ENCODE measurements around the gene CALR. TPM values are rescaled to one million over a fixed set of nuclear protein-coding genes. Genes with fewer than 3 reads are reported as not detected.
"Not testable (repeated sequence)": the region's sequence is repeated elsewhere in the genome, so short reads cannot be mapped to it uniquely, and the experiment has no call there.

Gene CALR
- total RNA-seq, 1 experiment from 2014 or later: 1,088 TPM

GRCh38 chr19:12913851-12914690 is 24.3 kb upstream of the CALR start:
- Mint-ChIP-seq H3K4me1 (peaks cover 27% of the 10 kb centered on the region), H3K27me3 (ENCODE audit: low read depth) (peaks cover 20% of the 10 kb centered on the region), H3K27ac (peak overlapping the region; percentile 94), H3K9me3 (peaks cover 9% of the 10 kb centered on the region), H3K36me3 (no peaks in the 10 kb centered on the region), H3K4me3 (peak overlapping the region; percentile 53)
- CTCF ChIA-PET: interaction anchor here (1.0 to 3.7 kb wide), 7 partner anchors 23 to 88 kb away, joined by 3 to 31 read pairs (median 6); partner anchors contain the start of gene GCDH
- ATAC-seq (peak; percentile 7; the same call in 1 of the 2 replicates), DNase-seq (ENCODE audit: low spot score) (no peak)
- TF ChIP-seq GRHL2 (CRISPR knock-in tag; IDR thresholded peaks at IDR 0.05; ENCODE audit: insufficient replicate concordance, severe bottlenecking) (no peak), RORB (CRISPR knock-in tag; IDR thresholded peaks at IDR 0.05) (no peak), PRDM15 (CRISPR knock-in tag; IDR thresholded peaks at IDR 0.05) (no peak), E2F4 (CRISPR knock-in tag; IDR thresholded peaks at IDR 0.05; ENCODE audit: borderline replicate concordance, low read depth) (no peak), NFATC4 (CRISPR knock-in tag; IDR thresholded peaks at IDR 0.05) (no peak), ARID4B (CRISPR knock-in tag; IDR thresholded peaks at IDR 0.05; ENCODE audit: borderline replicate concordance) (no peak), TCF7 (CRISPR knock-in tag; IDR thresholded peaks at IDR 0.05; ENCODE audit: low read depth) (no peak), AR (CRISPR knock-in tag; IDR thresholded peaks at IDR 0.05) (no peak), ZNF263 (CRISPR knock-in tag; IDR thresholded peaks at IDR 0.05; ENCODE audit: low read depth) (no peak), NFE2L1 (CRISPR knock-in tag; IDR thresholded peaks at IDR 0.05) (no peak), EMX1 (CRISPR knock-in tag; IDR thresholded peaks at IDR 0.05) (no peak), ZNF317 (CRISPR knock-in tag; IDR thresholded peaks at IDR 0.05; ENCODE audit: borderline replicate concordance, low read depth) (no peak)
- POLR2A ChIA-PET: interaction anchor here (0.8 to 1.8 kb wide), 6 partner anchors 10 to 248 kb away, joined by 3 to 6 read pairs (median 5); partner anchors contain the start of genes DNASE2, MAN2B1 and WDR83

- H3K9me3 Mint-ChIP-seq; ATAC-seq; DNase-seq (ENCODE audit: low spot score); H3K4me3 Mint-ChIP-seq; H3K36me3 Mint-ChIP-seq; POLR2A ChIA-PET: not testable (repeated sequence)
- H3K27me3 Mint-ChIP-seq (ENCODE audit: low read depth): peaks cover 22% of the 10 kb centered on the region
- peak overlapping the region; percentile 72; the same call in 1 of the 2 replicates for H3K27ac Mint-ChIP-seq
- CTCF ChIA-PET: interaction anchor here (1.1 to 3.7 kb wide), 2 partner anchors 49 to 120 kb away, joined by 3 to 31 read pairs; no protein-coding TSS in a partner anchor
- H3K4me1 Mint-ChIP-seq: peaks cover 27% of the 10 kb centered on the region
Measured at GRCh38 chr19:12915860-12916259, 22.5 kb upstream of the CALR start.
